ENCODE results near the gene JAM2. TPM values are rescaled to one million over a fixed set of nuclear protein-coding genes. Genes with fewer than 3 reads are reported as not detected.

Gene JAM2
- total RNA-seq, 1 experiment from 2014 or later, result 2.6 TPM

DNA sequence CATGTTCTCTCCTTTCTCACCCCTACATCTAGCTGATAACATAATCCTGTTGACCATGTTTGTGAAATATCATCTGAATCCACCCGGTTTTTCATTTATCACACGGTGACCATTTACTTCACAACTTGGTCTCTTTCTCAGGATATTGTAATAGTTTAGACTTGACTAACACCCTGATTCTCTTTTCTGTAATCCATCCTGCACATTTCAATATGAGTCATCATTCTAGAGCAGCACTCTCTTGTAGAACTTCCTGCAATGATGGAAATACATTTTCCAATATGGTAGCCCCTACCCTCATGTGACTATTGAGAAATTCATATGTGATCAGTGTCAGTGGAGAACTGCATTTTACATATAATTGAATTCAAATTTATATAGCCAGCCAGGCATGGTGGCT is 2.3 kb upstream of the JAM2 start:
- H3K4me3 Mint-ChIP-seq, result no peak overlapping the region
- no peak overlapping the region for H3K27ac ChIP-seq (ENCODE audit: insufficient read length, low read depth, low read length)
- TF ChIP-seq, protein P1, sequence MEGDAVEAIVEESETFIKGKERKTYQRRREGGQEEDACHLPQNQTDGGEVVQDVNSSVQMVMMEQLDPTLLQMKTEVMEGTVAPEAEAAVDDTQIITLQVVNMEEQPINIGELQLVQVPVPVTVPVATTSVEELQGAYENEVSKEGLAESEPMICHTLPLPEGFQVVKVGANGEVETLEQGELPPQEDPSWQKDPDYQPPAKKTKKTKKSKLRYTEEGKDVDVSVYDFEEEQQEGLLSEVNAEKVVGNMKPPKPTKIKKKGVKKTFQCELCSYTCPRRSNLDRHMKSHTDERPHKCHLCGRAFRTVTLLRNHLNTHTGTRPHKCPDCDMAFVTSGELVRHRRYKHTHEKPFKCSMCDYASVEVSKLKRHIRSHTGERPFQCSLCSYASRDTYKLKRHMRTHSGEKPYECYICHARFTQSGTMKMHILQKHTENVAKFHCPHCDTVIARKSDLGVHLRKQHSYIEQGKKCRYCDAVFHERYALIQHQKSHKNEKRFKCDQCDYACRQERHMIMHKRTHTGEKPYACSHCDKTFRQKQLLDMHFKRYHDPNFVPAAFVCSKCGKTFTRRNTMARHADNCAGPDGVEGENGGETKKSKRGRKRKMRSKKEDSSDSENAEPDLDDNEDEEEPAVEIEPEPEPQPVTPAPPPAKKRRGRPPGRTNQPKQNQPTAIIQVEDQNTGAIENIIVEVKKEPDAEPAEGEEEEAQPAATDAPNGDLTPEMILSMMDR (conservative IDR thresholded peaks at IDR 0.05), result no peak
- no CpG with 5 or more reads among the region's 2 CpGs for WGBS (ENCODE audit: extremely low coverage, insufficient read length, low lambda C conversion rate)
- no peak overlapping the region for H3K27ac Mint-ChIP-seq
- H3K4me2 ChIP-seq (ENCODE audit: insufficient read depth, insufficient read length, low read length), result no peak overlapping the region
- no peaks in the 10 kb centered on the region for H3K4me1 ChIP-seq (ENCODE audit: insufficient read depth, low read length)
- H2BK120ac ChIP-seq (ENCODE audit: low read depth, low read length, poor library complexity, severe bottlenecking), result no peak overlapping the region
- H3K36me3 Mint-ChIP-seq (ENCODE audit: insufficient read depth in 1 of 3, low read depth in 3 of 3), result no peaks in the 10 kb centered on the region
- peaks cover 22 to 30% of the 10 kb centered on the region in 2 experiments for H3K4me1 Mint-ChIP-seq
- no peaks in the 10 kb centered on the region for H3K79me2 ChIP-seq (ENCODE audit: insufficient read depth, low read length)
- H3K56ac ChIP-seq (ENCODE audit: insufficient read length, low read depth, low read length), result no peak overlapping the region
- DNase-seq, result no peak
- H3K23me2 ChIP-seq (ENCODE audit: insufficient read length, low read depth, low read length, poor library complexity, severe bottlenecking), result peaks cover 12% of the 10 kb centered on the region
- no peak overlapping the region for H4K91ac ChIP-seq (ENCODE audit: insufficient read length, low read depth, low read length)
- H3K9ac ChIP-seq (ENCODE audit: extremely low read depth, insufficient read length, low read length), result no peak overlapping the region
- H4K8ac ChIP-seq (replicated peaks; ENCODE audit: insufficient read length, low read depth, low read length), result no peak overlapping the region
- no peak overlapping the region for H3K18ac ChIP-seq (ENCODE audit: insufficient read length, low read depth, low read length)
- no peak overlapping the region for H2AFZ ChIP-seq (ENCODE audit: low read length)
- H4K5ac ChIP-seq (ENCODE audit: insufficient read length, low read depth, low read length), result no peak overlapping the region
- H3K14ac ChIP-seq (ENCODE audit: insufficient read depth, low read length), result no peak overlapping the region
- H4K20me1 ChIP-seq (ENCODE audit: control insufficient read depth, insufficient read depth, insufficient read length), result no peaks in the 10 kb centered on the region
- no peaks in the 10 kb centered on the region for H3K9me3 ChIP-seq (ENCODE audit: control insufficient read depth, low read depth, low read length)
- H2BK15ac ChIP-seq (ENCODE audit: low read depth, low read length), result no peak overlapping the region
- no peak overlapping the region for H2BK5ac ChIP-seq (ENCODE audit: insufficient read length, low read length)
- no peak overlapping the region for H2AK5ac ChIP-seq (ENCODE audit: insufficient read length, low read length)
- no peak overlapping the region for H2BK20ac ChIP-seq (ENCODE audit: low read depth, low read length, poor library complexity, severe bottlenecking)
- H3T11ph ChIP-seq (ENCODE audit: low read length), result no peak overlapping the region
- H2BK12ac ChIP-seq (ENCODE audit: insufficient read length, low read depth, low read length), result no peak overlapping the region
- H3K79me1 ChIP-seq (ENCODE audit: insufficient read depth, low read depth, low read length, poor library complexity, severe bottlenecking), result no peaks in the 10 kb centered on the region
- H3K27me3 Mint-ChIP-seq (ENCODE audit: low read depth), result peaks cover 47% of the 10 kb centered on the region
- no peak overlapping the region for H3K4ac ChIP-seq (ENCODE audit: low read depth, low read length)
- no peak overlapping the region for H3K23ac ChIP-seq (ENCODE audit: insufficient read length, low read depth, low read length)
- no peaks in the 10 kb centered on the region for H3K9me3 Mint-ChIP-seq
- H3K27me3 ChIP-seq (ENCODE audit: insufficient read depth, low read length), result peaks cover 2% of the 10 kb centered on the region; the same call in 1 of the 2 replicates
